EL (cell line): ENCODE results near the gene MBTPS1.
A peak's percentile ranks its signal among the peaks of the same experiment; 100 is the strongest.

Experiments
- DNase-seq: peaks from one replicate; pipeline ENCODE4 v3.0.0-alpha.2; 2016

The MBTPS1 gene

DNA sequence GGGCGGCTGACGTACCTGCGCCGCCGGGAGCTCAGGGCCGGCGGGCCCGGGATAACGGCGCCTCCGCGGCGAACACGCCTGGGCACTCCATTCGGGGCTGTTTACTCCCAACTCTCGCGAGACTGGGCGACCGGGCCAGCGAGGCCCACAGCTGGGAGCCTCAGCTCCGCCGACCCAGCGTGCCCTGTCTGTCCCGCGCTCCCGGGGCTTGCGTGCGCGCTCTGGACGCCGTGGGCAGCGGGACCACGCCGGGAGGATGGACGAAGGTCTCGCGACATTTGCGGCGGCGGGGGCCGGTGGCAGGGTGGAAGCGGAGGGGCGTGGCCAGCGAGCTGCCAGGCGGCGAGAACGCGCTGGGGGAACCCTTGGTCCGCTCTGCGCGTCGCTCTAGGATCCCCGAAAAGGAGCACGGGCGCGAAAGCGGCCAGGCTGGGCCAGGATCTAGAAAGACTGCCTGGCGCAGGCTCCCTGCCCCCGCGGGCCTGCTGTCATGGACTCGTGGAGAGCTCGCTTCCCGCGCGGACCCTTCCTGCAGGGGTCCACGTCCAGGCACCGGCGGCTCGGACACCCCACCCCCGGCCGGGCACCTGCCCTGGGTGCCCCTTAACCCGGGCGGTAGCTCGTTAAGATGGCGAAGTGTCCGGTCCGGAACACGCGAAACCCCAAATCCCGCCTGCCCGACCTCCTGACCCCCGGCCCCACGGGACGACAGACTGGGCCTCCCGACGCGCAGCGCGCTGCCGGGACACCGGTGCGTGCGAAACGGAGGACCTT is at the start of gene MBTPS1:
Gene MBTPS1, minus strand, starts transcription at position 223 of the 774 bp plus-strand sequence. CDS start 15,159 bp downstream, outside the sequence.
- DNase-seq: peak; percentile 98

DNA sequence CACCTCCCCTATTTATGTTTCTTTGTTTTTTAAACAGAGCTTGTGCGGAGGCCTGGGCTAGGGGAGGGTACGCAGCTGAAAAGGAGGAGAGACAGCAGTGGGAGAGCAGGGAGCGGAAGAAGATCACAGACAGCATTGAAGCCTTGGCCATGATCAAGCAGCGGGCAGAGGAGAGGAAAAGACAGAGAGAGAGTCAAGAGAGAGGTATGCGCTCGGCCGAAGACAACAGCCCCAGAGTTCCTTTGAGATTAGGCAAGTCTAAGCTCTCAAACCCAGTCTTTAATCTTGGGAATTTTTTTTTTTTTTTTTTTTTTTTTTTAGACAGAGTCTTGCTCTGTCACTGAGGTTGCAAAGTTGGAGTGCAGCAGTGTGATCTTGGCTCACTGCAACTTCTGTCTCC is 49.0 kb upstream of the MBTPS1 start:
- no peak for DNase-seq

DNA sequence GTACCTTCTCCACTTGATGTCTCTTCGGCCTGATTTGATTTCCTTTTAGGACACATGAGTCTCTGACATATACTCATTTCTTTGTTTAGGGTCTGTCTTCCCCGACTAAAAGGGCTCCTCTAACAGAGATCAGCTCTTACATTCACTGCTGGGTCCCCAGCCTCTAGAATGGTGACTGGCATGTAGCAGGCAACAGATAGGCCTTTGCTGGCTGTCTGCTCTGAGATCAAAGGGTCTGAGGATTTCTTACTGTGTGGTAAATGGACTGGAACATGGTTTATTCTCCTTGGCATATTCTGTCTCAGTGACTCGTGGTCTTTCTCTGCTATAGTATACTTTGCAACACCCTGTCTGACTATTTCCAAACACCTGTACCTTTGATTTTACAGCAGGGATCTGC is 45.1 kb upstream of the MBTPS1 start:
- DNase-seq: no peak

DNA sequence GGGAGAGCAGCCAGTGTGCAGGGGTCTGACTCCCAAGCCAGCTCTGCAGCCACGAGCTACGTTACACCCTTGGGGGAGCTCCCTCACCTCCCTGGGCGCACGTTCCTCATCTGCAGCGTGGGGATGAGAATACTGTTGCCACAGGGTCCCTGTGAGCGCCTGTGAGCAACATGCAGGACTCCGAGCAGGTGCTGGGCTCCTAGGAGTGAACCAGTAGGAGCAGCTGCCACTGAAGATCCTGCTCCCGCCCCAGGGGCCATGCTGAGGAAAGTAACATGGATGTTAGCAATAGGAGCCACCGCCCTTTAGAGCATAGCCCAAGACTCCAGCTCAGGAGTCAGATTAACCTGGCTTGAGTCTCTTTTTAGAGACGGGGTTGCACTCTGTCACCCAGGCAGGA is 44.3 kb upstream of the MBTPS1 start:
- no peak for DNase-seq

DNA sequence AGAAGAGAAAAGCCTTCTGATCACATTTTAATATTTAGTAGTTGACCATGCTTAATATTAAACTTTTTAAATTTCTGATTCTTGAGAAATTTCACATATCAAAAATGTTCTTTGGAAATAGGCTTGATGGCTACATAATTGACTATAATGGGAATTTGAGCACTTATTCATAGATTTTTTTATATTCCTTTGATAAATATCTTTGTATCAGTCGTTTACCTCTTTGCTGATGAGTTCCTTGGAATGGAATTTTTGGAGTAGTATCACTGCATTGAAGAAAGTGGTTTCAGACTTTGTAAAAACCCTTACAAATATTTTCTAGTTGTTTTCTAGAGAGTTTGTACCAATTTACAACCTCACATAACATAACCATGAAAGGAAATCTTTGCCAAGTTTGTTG is 43.1 kb upstream of the MBTPS1 start:
- no peak for DNase-seq

DNA sequence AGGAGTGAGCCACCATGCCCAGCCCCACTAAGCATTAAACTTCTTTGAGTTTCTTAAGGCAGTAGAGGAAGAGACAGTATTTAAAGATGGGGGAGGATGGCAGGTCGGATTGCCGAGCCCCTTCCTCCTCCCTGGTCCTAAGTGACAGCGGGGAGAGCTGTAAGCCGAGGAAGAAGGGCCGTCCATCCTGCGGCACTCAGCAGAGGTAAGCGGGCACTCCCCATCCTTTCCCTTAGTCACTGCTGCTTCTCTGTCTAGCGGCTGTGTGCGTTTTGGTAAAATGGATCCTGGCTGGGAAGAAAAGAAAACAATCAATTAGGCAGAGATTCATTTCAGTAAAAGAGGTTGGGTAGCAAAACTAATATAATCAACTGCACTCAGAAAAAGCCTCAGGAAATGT is 42.3 kb upstream of the MBTPS1 start:
- no peak for DNase-seq

DNA sequence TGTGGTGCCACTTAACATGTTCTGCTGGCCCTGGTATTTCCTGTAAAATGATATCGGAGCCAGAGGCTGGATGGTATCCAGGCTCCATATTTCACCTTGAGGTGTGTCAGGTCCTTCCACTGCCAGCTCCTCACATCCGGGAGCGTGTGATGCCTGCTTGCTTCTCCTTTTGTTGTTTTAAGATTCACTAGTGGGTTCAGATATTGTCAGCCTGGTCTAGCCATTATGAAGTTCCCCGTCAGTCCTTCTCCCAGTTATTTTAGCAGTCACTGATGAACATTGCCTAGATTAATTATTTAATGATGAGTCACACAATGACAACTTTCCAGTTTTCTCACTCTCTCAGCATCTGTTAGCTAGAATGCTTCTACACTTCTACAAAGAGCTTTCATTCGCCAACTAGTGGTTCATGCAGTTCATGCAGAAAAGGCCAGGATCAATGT is 39.6 kb upstream of the MBTPS1 start:
- DNase-seq: peak; percentile 14

DNA sequence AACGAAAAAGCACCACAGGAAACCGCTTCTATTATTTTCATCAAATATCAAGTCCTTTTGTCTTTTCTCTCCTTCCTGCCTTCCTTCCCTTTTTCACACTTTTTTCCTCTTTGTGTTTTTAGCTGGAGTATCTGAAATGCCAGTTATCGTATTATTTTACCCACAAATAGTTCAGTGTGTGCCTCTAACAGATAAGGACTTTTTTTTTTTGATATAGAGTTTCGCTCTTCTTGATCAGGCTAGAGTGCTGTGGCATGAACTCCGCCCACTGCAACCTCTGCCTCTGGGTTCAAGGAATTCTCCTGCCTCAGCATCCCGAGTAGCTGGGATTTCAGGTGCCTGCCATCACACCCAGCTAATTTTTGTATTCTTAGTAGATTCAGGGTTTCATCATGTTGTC is 39.0 kb upstream of the MBTPS1 start:
- DNase-seq: no peak

DNA sequence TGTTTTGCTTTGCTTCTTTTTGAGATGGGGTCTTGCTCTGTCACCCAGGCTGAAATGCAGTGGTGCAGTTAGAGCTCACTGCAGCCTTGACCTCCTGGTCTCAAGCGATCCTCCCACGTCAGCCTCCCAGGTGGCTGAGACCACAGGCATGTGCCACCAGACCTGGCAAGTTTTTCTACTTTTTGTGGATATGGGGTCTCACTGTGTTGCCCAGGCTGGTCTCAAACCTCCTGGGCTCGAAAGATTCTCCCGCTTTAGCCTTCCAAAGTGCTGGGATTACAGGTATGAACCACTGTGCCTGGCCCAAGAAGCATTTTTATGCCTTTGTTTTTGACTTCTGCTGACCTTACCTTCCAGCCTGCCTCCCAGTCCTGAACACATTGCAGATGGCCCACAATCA is 38.5 kb upstream of the MBTPS1 start:
- no peak for DNase-seq

DNA sequence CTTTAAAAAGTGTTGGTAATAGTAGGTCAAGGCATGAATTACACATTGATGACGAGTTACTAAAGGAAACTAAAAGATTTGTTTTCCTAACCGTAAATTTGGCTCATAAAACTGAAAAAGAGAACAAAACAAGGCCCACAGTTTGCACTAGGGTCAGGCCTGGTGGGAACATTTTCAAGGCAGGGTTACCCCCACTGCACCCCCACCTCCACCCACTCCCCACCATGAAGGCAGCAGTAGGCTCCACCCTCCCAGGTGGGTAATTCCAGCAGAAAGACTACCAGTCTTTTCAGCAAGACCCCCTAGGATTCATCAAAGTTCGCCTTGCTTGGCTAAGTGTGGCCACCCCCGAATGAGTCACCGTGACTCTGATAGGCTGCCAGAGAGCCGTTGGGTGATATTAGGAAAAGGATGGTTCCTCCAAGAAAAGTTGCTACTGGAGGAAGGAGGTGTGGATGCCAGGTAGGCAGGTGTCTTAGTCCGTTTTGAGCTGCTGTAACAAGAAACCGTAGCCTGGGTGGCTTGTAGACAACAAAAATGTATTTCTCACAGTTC is 37.0 kb upstream of the MBTPS1 start:
- peak; percentile 19 for DNase-seq

DNA sequence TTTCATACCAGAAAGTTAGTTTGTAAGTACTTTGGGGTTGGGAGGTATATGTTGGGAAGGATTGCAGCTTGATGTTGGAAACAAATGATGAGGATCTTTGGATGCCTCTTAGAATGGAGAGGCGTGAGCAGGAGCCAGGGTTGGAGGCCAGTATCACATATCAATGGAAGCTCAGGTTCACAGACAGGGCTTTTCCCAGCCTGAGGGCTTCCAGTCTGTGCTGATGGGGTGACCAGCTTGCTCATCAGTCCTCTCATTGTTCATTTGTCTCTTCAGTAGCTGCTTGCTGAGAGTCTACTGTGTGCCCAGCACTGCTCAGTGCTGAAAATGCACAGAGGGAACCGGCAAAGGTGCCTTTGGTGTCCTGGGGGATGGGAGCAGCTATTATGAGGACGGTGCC is 34.2 kb upstream of the MBTPS1 start:
- DNase-seq: no peak

DNA sequence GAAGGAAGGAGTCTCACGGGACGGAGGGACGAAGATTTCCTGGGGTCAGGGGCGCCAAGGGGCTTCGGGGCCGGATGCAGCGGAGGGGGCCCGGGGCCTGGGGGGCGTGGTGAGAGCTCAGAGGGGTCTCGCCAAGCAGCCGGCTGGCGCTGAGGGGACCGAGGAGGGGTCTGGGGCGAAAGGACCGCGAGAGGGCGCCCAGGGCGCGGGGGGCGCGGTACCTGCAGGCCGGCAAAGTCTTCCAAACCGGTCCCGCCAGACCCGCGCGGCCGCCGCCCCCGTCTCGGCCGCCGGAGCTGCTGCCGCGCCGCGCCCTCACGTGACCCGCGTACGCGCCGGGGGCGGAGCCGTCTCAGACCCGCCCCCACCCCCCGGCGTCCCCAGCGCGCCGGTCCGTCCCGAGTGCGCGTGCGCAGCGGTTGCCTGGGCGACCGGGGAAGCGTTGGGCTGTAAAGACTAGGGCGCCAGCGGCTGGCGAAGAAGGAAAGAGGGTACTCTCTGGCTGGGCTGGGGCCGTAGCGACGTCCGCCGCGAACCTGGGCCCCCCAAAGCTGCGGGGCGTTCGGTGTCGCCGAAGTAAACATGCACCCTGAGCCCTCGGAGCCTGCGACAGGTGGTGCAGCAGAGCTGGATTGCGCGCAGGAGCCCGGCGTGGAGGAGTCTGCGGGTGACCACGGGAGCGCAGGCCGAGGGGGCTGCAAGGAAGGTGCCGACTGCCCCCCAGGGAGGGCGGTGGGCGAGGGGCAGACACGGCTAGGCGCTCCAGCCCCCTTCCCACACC is 28.3 kb upstream of the MBTPS1 start, which contains the start of the genes DNAAF1 and HSDL1:
Gene DNAAF1, plus strand, starts transcription at position 450 of the 781 bp plus-strand sequence. Its CDS starts 133 bp downstream, at position 583.
Gene HSDL1, minus strand, starts transcription at position 319 of the 781 bp plus-strand sequence. CDS start 13,856 bp downstream, outside the sequence.
- peak; percentile 83 for DNase-seq

DNA sequence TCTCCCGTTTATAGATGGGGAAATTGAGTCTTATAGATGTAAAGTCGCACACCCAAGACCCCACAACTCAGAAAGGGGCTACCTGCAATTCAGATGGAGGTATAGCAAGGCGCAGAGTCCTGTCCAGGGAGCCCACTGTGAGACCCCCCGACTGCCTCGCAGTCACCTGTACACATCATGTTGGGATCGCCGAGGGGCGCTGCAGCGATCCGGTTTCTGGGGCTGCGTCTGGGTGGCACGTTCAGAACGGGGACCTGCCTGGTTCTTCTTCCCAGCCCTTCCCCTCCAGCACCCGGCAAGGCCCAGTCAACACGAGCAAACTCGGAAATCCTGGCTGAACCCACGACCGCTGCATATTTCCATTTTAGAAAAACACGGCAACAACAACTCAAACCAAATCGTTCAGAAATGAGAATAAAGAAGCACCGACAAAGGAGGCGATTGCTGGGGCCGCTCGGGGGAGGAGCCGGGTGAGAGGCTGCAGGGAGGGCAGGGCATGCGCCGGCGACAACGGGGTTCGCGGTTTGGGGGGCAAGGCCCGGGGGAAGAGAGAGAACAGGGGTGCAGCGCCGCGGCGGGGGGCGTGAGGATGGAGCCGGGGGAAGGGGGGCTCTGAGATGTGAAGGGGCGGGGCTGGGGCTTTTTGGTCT is 27.6 kb upstream of the MBTPS1 start:
- DNase-seq: peak; percentile 31

DNA sequence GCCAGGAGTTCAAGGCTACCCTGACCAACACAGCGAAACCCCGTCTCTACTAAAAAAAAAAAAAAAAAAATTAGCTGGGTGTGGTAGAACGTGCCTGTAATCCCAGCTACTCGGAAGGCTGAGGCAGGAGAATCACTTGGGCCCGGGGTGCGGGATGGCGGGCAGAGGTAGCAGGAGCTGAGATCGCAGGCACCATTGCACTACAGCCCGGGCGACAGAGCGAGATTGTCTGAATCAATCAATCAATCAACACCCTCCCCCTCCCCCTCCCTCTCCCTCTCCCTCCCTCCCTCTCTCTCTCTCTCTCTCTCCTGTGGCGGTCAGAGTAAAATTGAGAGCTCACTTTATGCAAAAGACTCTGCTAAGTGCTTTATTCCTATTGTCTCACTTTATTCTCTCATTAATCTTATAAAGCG is 27.1 kb upstream of the MBTPS1 start:
- no peak for DNase-seq

DNA sequence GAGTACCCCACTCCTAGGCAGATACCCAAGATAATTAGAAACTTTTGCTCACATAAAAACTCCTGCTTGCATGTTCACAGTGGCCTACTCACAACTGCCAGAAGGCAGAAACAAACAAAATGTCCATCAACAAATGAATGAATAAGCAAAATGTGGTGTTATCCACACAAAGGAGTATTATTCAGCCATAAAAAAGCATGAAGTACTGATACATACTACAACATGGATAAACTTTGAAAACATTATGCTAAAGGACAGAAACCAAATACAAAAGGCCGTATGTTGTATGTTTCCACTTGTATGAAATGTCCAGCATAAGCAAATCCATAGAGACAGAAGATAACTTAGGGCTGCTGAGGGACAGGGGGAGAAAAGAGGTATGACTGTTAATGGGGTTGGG is 26.3 kb upstream of the MBTPS1 start:
- no peak for DNase-seq

DNA sequence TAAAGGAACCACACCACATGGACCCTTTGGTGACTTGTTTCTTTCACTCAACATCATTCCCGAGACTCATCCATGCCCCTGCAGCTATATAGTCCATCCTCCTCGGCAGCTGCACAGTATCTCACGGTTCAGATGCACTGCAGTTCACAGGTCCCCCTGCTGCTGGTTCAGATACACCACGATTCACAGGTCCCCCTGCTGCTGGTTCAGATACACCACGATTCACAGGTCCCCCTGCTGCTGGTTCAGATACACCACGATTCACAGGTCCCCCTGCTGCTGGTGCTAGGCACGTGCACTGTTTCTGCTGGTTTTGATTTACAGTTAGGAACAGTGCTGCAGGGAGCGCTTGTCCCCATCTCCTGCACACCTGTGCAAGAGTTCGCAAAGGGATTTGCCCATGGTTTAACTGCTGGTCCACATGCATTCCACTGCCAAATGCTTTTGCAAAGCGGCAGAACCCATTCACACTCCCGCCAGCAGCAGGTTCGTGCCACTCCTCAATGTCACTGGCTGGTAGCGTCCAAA is 24.5 kb upstream of the MBTPS1 start:
- no peak for DNase-seq

DNA sequence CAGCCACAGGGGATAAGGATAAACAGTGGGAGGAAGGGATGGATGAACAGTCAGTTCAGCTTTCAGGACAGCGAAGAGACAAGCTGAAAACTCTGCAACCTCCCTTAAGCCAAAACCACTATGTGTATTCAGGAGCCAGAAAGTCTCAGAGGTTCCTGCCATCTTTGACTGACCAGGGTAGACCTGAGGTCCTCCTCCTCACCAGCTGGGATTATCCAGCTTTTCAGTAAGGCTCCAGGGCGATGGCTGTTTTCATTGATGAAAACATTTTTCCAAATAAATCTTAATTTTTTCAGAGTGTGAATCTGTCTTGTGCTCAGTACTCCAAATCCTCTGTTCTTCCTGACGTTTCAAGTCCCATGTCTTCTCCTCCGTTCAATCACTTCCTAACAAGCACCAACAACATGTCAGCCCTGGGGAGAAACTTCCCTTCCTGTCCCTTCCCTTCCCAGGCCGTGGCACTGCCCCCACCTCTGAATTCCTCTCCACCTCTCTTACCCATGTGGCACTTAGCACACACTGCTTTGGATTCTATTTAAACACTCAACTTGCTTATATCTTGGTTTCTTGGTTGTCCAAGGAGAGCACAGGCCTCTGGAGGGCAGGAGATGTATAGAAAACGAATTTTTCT is 23.0 kb upstream of the MBTPS1 start:
- no peak for DNase-seq

DNA sequence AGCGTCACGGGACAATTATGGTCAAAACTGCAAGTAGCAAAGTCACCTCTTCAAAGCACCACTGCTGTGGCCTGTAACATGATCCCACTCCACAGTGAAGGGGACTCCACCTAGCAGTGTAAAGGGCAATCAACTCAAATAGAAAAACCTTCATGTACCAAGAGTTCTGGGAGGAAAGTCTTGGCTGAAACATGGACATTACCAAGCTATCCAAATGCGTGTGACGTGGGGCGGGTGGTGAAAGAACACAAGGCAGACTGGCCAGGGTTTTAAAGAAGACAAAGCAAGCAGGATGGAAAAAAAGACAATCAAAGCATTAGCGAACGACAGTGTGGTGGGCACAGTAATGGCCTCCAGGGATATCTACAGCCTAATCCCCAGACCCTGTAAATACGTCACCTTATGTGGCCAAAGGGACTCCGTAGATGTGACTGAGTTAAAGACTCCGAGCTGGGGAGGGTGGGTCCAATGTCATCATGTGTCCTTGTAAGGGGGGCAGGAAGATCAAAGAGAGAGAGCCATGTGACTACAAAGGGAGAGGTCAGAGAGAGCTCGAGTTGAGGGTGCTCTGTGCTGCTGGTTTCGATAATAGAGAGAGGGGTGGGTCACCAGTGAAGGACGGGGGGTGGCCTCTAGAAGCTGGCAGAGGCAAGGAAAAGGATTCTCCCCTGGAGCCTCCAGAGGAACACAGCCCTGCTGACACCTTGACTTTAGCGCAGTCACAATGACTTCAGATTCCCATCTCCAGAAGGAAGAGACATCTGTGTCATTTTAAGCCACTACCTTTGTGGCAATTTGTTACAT is 22.3 kb upstream of the MBTPS1 start:
- DNase-seq: no peak

DNA sequence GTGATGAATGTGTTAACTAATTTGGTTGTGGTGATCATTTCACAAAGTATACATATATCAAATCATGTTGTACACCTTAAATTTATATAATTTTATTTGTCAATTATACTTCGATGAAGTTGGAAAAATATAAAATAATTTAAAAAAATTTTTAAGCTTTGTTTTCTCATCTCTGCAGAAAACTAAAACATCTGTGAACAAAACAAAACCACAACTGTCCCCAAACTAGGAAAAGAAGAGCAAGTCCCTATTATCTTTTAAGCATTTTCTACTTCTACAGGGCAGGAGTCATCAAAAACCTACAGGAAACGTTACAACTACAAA is 21.7 kb upstream of the MBTPS1 start:
- DNase-seq: no peak

DNA sequence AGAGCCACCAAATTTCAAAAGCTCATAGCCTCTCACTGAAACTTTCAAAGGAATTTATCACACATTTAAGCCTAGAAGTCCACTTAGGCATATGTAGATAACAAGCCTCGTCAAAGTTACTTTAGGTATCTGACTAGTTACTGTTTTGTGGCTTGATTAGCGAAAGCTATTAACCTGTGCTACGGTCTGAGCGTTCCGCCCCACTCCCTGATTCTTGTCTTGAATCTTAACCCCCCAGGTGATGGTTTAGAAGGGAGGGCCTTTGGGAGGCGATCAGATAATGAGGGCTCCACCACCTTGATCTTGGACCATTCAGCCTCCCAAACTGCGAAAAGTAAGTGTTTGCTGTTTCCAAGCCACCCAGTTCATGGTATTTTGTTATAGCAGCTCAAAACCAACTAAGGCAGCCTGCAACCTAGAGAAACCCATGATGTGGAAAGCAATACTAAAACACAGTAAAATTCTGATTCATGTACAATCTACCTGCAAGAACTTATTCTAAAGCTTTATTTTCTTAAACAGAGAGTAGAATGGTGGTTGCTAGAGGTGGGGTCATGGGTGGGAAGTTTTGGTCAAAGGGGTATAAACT is 21.1 kb upstream of the MBTPS1 start:
- DNase-seq: no peak

DNA sequence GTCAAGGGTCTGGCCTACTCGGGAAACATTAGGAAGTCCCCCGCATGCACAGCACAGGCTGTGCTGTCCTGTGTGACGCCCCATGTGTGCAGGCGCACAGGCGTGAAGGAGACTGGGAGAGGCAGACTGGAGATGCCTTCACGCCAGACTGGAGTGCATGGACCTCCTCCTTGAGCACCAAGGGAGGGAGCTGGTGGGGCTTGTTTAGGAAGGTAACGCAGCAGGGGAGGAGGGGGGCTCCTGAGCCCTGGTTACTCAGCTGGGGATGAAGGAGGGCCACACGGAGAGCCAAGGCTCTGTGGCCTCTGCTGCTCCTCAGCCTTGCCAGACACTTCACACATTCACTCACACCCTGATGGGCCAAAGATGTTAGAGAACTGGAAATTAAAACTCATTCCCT is 20.5 kb upstream of the MBTPS1 start:
- no peak for DNase-seq
